Activated naive CD4-positive, alpha-beta T cell treated with anti-CD3 and anti-CD28 coated beads, Interleukin-2, amount 50 U/mL, for 72 hours (primary cell): ENCODE measurements around the gene FAM3D. TPM values are rescaled to one million over a fixed set of nuclear protein-coding genes. Genes with fewer than 3 reads are reported as not detected.
A peak's percentile ranks its signal among the peaks of the same experiment; 100 is the strongest.

Source experiments
- ATAC-seq, 2 donors: fragments of 150-1000 bp; cut with Tn5 transposase; 2 replicates each; pipeline ENCODE4 v1.10.0; 2021; ENCODE audit warnings: mild to moderate bottlenecking in 2 of 2, moderate library complexity in 2 of 2
- DNase-seq, 2 donors: peaks; one replicate each; pipeline ENCODE4 v3.0.0; 2021 to 2022; ENCODE audit warnings: low spot score in 2 of 2
- H3K27ac Mint-ChIP-seq, 2 donors: one replicate each; pipeline ENCODE4 v1.8.0; 2022; ENCODE audit warnings: mild to moderate bottlenecking in 2 of 2, mixed read lengths in 2 of 2
- H3K36me3 Mint-ChIP-seq, 2 donors: one replicate each; pipeline ENCODE4 v1.8.0; 2022; ENCODE audit warnings: mixed read lengths in 2 of 2
- H3K9me3 Mint-ChIP-seq, 2 donors: one replicate each; pipeline ENCODE4 v1.8.0; 2022; ENCODE audit warnings: mixed read lengths in 2 of 2
- total RNA-seq, 2 donors: library from RNA; stranded (reverse); gene quantifications; one replicate each; pipeline ENCODE4 v1.2.3, GENCODE V29; 2022

FAM3D gene
- total RNA-seq, 2 donors from 2014 or later, result not detected

GRCh38 chr3:58625196-58625824 is 41.3 kb downstream of the FAM3D start:
- ATAC-seq, result no peak
- H3K27ac Mint-ChIP-seq, result no peak overlapping the region
- DNase-seq, result no peak
- H3K9me3 Mint-ChIP-seq, result no peaks in the 10 kb centered on the region
- H3K36me3 Mint-ChIP-seq, result no peaks in the 10 kb centered on the region

DNA sequence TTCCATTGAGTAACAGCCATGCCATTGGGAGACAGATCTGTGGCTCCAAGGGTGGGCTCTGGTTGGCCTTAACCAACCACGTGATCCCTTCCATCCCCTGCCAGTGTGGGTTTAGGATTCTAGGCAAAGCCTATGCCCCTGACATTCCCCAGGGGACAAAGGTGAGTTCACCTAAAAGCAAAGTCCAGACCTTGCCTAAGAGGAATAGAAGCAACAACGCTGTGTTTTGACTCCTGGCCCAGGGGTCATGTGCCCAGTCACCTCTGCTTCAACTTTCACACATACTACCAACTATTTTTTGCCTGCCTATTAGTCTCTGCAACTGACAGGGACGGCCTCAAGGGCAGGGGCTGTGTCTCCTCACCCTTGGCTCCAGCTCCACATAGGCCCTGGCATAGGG is 42.0 kb downstream of the FAM3D start:
- ATAC-seq (no peak), DNase-seq (no peak)
- Mint-ChIP-seq H3K36me3 (no peaks in the 10 kb centered on the region), H3K27ac (peak overlapping the region in 1 of 2 donors; percentile 50), H3K9me3 (no peaks in the 10 kb centered on the region)

GRCh38 chr3:58623961-58624360 is 42.6 kb downstream of the FAM3D start:
- Mint-ChIP-seq H3K36me3 (no peaks in the 10 kb centered on the region), H3K9me3 (no peaks in the 10 kb centered on the region), H3K27ac (no peak overlapping the region)
- DNase-seq (no peak), ATAC-seq (no peak)

DNA sequence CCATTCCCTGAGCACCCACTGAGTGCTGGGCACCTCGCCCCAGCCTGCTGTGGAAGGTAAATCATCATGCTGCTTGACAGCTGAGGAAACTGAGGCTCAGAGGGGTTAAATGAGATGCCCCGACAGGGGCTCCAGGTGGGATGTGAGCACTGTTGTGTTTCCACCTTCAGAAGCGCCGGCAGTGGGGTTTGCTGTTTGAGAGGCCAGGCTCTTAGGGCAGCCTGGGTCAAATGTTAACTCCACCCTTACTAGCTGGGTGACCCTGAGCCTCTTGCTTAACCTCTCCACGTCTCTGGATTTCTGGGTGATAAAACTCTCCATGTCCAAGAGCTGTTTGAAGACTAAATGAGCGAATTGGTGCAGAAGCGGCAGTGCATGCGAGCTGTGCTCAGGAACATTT is 43.1 kb downstream of the FAM3D start:
- DNase-seq, result no peak
- Mint-ChIP-seq H3K27ac (no peak overlapping the region), H3K36me3 (no peaks in the 10 kb centered on the region), H3K9me3 (no peaks in the 10 kb centered on the region)
- no peak for ATAC-seq

- ATAC-seq (no peak), DNase-seq (no peak)
- Mint-ChIP-seq H3K36me3 (no peaks in the 10 kb centered on the region), H3K9me3 (no peaks in the 10 kb centered on the region), H3K27ac (no peak overlapping the region)
These were observed 43.7 kb downstream of the FAM3D start for GRCh38 chr3:58622892-58623291.

DNA sequence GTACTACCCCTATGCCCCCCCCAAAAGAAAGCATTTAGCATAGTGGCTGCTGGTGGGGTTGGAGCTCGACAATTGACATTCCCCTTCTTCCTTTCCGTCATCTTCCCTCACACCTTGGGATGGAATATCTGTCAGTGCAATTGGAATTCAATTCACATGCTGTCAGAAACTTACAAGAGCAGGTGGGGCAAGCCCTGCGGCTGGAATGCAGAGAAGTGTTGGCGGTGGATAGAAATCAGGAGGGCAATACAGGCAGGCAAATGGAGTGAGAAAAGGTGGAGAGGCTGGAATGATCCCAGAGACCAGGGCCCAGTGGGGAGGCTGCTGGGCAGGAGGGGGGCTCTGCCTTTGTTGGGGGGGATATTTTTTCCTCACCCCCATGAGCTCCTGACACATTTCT is 44.1 kb downstream of the FAM3D start:
- DNase-seq (no peak), ATAC-seq (no peak)
- Mint-ChIP-seq H3K36me3 (no peaks in the 10 kb centered on the region), H3K27ac (peak overlapping the region in 1 of 2 donors; percentile 7), H3K9me3 (no peaks in the 10 kb centered on the region)

- Mint-ChIP-seq H3K9me3 (no peaks in the 10 kb centered on the region), H3K36me3 (no peaks in the 10 kb centered on the region), H3K27ac (no peak overlapping the region)
- no peak for ATAC-seq
- no peak for DNase-seq
These were observed 45.3 kb downstream of the FAM3D start for GRCh38 chr3:58621086-58621830.

- no peak for DNase-seq
- ATAC-seq, result no peak
- no peak overlapping the region for H3K27ac Mint-ChIP-seq
- no peaks in the 10 kb centered on the region for H3K9me3 Mint-ChIP-seq
- no peaks in the 10 kb centered on the region for H3K36me3 Mint-ChIP-seq
These were observed 46.2 kb downstream of the FAM3D start for GRCh38 chr3:58620421-58620820.

GRCh38 chr3:58617338-58617761 is 49.2 kb downstream of the FAM3D start:
- ATAC-seq (no peak), DNase-seq (no peak)
- Mint-ChIP-seq H3K9me3 (no peaks in the 10 kb centered on the region), H3K27ac (no peak overlapping the region), H3K36me3 (no peaks in the 10 kb centered on the region)

DNA sequence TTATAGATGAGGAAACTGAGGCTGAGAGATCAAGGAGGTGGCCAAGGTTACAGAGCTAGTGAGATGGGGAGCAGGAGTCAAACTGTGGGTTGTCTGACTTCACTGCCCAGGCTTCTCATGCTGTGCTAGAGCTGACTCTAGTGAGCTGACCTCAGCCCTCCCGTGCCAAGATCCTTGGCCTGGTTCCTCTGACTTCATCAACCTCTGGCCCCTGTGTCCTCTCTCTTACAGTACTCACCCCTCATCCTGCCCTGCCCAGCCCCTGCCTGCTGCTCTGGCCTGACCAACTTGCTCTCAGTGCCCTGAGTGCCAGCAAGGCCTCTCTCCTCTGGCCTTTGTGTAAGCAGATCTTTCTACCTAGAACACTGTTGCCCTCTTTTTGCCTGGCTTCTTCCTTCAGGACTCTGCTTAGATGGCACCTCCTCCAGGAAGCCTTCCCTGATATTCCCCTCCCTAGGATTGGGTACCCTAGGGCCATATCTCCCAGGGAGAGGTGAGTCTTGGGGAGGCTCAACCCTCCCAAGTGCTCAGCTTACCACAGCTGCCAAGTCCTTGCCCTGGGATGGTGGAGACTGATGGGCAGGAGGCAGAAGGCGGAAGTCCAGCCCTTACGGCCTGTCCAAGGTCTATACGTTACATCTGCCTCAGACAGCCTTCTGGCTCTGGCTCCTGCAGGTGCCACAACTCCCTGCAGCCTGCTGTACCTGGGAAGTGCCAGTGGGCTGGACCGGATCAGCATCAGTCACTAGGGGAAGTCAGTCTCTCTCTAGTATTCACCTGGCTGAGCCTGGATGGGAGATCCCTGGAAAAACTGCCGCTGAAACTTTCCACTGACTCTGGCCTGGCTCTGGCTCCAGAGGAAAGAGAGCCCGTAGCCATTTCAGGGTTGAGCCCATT is 53.1 kb downstream of the FAM3D start:
- peak overlapping the region in 1 of 2 donors; percentile 3 for H3K27ac Mint-ChIP-seq
- no peaks in the 10 kb centered on the region for H3K9me3 Mint-ChIP-seq
- ATAC-seq (no peak), DNase-seq (no peak)
- no peaks in the 10 kb centered on the region for H3K36me3 Mint-ChIP-seq

- ATAC-seq, result no peak
These were observed 53.7 kb downstream of the FAM3D start for GRCh38 chr3:58612830-58613229.

DNA sequence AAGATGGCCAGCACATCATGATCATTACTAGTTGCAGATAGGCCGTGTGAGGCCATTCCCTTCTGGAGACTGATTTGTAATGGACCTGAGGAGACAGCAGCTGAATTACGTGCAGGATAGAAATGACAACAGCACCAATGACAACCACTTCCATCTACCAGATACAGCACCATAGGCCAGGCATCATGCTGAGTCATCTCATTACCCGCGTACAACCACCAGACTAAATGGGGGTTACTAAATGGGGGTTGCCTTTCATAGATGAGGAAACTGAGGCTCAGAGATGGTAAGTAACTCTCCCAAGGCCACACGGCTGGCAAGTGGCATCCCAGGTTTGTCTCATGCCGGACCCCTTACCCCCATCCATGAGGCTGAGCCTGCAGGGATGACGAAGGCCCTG is 56.6 kb downstream of the FAM3D start:
- DNase-seq, result no peak
- no peaks in the 10 kb centered on the region for H3K36me3 Mint-ChIP-seq
- no peaks in the 10 kb centered on the region for H3K9me3 Mint-ChIP-seq
- H3K27ac Mint-ChIP-seq, result no peak overlapping the region
- ATAC-seq, result peak; percentile 45 to 53

More at GRCh38 chr3:58612830-58613229, 53.7 kb downstream of the FAM3D start:
- no peaks in the 10 kb centered on the region for H3K9me3 Mint-ChIP-seq
- H3K27ac Mint-ChIP-seq, result no peak overlapping the region
- no peak for DNase-seq
- H3K36me3 Mint-ChIP-seq, result no peaks in the 10 kb centered on the region

- Mint-ChIP-seq H3K36me3 (no peaks in the 10 kb centered on the region), H3K9me3 (no peaks in the 10 kb centered on the region), H3K27ac (no peak overlapping the region)
- no peak for ATAC-seq
- DNase-seq, result no peak
These were observed 57.9 kb downstream of the FAM3D start for GRCh38 chr3:58608648-58609047.

DNA sequence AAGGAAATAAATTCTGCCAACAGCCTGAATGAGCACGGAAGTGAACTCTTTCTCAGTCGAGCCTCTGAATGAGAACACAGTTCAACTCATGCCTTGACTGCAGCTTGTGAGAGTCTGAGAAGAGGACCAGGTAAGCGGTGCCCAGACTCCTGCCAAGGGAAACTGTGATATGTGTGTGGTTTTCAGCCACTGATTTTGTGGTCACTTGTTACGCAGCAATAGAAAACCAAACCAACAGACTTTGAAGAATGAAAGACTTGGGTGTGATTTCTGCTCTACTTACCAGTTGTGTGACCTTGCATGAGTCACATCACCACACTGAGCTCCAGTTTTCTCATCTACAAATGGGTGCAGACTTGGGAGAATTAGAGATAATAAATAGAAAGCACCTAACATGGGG is 58.8 kb downstream of the FAM3D start:
- no peaks in the 10 kb centered on the region for H3K9me3 Mint-ChIP-seq
- no peak overlapping the region for H3K27ac Mint-ChIP-seq
- no peaks in the 10 kb centered on the region for H3K36me3 Mint-ChIP-seq
- no peak for DNase-seq
- peak; percentile 81 to 85 for ATAC-seq

DNA sequence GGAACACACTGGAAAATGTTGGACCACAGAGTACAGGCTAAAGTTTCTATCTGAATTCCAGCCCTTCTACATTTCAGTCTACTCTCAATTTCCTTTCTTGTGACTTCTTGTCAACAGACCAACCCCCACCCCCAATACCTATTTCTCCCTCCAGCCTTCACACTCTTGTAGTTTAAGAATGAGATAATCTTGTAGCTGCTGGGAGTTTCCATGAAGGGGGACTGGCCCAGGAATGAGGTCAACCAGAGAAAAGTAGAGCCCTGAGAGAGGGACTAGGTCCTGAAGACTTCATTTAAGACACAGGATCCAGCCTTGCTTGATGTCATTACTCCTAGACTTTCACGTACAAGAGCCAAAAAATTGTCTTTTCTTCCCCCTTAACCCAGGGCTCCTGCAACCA is 59.9 kb downstream of the FAM3D start:
- H3K9me3 Mint-ChIP-seq, result no peaks in the 10 kb centered on the region
- ATAC-seq (no peak), DNase-seq (no peak)
- H3K36me3 Mint-ChIP-seq, result no peaks in the 10 kb centered on the region
- H3K27ac Mint-ChIP-seq, result no peak overlapping the region

GRCh38 chr3:58604031-58604430 is 62.5 kb downstream of the FAM3D start:
- Mint-ChIP-seq H3K9me3 (no peaks in the 10 kb centered on the region), H3K27ac (no peak overlapping the region), H3K36me3 (no peaks in the 10 kb centered on the region)
- DNase-seq (no peak), ATAC-seq (no peak)

GRCh38 chr3:58603606-58604005 is 63.0 kb downstream of the FAM3D start:
- Mint-ChIP-seq H3K9me3 (no peaks in the 10 kb centered on the region), H3K27ac (no peak overlapping the region), H3K36me3 (no peaks in the 10 kb centered on the region)
- no peak for DNase-seq
- ATAC-seq, result no peak
